GM12872 (cell line): ENCODE results near the gene ZNF549.
"Not testable (repeated sequence)": the region's sequence is repeated elsewhere in the genome, so short reads cannot be mapped to it uniquely, and the experiment has no call there.

Experiments used
- TF ChIP-seq, protein P1 (sequence below): IDR thresholded peaks from 3 replicates; pipeline ENCODE4 v1.5.1; 2011; ENCODE audit warnings: low read depth, mild to moderate bottlenecking, low read length, moderate library complexity; ENCODE audit not compliant: insufficient read depth

ZNF549 gene

GRCh38 chr19:57527136-57527881, at the start of gene ZNF549:
ZNF549 (plus strand) TSS chr19:57527356; CDS start chr19:57527574, 218 bp downstream.
- TF ChIP-seq, protein P1, sequence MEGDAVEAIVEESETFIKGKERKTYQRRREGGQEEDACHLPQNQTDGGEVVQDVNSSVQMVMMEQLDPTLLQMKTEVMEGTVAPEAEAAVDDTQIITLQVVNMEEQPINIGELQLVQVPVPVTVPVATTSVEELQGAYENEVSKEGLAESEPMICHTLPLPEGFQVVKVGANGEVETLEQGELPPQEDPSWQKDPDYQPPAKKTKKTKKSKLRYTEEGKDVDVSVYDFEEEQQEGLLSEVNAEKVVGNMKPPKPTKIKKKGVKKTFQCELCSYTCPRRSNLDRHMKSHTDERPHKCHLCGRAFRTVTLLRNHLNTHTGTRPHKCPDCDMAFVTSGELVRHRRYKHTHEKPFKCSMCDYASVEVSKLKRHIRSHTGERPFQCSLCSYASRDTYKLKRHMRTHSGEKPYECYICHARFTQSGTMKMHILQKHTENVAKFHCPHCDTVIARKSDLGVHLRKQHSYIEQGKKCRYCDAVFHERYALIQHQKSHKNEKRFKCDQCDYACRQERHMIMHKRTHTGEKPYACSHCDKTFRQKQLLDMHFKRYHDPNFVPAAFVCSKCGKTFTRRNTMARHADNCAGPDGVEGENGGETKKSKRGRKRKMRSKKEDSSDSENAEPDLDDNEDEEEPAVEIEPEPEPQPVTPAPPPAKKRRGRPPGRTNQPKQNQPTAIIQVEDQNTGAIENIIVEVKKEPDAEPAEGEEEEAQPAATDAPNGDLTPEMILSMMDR, result no peak

DNA sequence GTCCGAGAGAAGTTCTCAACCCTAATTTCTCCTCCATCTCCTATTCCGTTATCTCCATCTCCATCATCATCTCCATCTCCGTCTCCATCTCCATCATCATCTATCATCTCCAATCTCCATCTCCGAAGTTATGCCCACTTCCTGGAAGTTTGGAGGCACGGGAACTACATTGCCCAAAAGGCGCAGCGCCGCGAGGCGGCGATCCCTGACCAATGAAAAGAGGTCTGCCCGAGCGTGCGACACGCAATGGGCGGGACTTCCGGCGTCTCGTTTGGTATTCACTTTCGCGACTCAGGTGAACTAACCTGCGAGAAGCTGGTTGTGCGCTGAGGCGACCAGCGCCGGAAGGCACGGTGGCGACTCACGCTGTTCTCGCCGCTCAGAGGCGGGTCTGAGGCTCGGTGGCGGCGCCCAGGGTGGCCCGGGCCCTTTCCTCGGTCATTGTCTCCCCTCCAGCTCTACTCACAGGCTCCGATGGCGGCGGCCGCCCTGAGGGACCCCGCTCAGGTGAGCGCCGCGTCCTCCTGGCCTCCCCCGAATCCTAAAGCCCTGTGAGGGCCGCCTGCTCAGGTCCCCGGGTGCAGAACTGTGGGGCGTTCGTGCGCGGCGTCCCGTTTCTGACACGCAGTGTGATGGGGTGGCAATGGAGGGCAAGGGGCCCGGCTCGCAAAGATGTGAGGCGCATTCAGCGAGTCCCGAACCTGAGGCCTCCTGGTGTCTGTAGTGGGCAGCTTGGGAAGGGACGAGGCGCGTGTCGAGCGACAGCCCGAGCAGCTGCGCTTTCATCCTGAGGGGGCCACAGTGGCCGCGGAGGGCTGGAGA, 39.5 kb upstream of the ZNF549 start, which contains the start of gene ZNF419:
ZNF419 (plus strand) TSS at position 274 of the 822 bp plus-strand sequence; CDS start at position 475, 201 bp downstream.
- TF ChIP-seq, protein P1, result not testable (repeated sequence)

DNA sequence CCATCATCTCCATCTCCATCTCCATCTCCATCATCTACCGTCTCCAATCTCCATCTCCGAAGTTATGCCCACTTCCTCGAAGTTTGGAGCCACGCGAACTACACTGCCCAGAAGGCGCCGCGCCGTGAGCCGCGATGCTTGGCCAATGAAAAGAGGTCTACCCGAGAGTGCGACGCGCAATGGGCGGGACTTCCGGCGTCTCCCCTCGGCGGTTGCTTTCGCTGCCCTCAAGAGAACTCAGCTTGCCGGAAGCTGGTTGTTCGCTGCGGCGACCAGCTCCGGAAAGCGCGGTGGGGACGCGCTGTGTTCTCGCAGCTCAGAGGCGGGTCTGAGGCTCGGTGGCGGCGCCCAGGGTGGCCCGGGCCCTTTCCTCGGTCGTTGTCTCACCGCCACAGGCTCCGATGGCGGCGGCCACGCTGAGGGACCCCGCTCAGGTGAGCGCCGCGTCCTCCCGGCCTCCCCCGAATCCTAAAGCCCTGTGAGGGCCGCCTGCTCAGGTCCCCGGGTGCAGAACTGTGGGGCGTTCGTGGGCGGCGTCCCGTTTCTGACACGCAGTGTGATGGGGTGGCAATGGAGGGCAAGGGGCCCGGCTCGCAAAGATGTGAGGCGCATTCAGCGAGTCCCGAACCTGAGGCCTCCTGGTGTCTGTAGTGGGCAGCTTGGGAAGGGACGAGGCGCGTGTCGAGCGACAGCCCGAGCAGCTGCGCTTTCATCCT, 27.3 kb upstream of the ZNF549 start, which contains the start of gene ZNF773:
ZNF773 (plus strand) TSS at position 259 of the 716 bp plus-strand sequence; CDS start at position 402, 143 bp downstream.
- TF ChIP-seq, protein P1, result not testable (repeated sequence)

- TF ChIP-seq, protein P1, result no peak
Measured at GRCh38 chr19:57506163-57506562, 21.0 kb upstream of the ZNF549 start.

DNA sequence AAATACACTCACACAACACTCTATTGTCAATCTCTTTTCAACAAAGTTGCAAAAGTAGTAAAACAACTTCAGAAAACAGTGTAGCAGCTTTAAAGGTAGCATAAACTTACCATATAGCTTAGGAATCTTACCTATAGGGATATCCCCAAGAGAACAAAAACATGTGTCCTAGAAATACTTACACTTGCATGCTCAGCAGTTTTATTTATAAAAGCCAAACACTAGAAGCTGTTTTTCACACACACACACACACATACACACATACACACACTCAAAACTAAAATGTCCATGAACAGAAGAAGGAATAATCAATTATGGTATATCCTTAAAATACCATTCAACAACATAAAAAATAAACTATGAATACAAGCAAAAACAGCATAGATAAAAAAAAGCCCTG, 15.7 kb upstream of the ZNF549 start:
- TF ChIP-seq, protein P1, result no peak

DNA sequence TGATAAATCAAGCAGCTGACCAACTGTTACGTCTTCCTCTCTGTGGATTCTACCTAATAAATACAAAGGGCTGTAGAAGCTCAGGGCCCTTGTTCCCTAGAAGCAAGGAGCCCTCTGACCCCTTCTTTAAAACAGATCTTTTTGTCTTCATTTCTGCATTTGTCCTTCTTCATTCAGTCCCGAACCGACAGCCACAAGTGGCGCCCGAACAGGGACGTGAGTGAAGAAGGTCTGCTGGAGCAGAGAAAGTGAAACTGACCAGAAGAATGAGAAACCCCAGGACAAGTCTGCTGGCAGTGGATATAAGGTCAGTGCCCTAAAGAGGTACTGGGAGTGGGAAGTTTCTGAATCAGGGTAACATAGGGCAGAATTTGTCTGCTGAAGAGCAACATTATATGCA, 14.3 kb upstream of the ZNF549 start:
- TF ChIP-seq, protein P1, result no peak

GRCh38 chr19:57515255-57515654, 11.9 kb upstream of the ZNF549 start:
- TF ChIP-seq, protein P1, result no peak
